Endothelial cell of umbilical vein (primary cell): ENCODE data around the gene STAG1. TPM values are rescaled to one million over a fixed set of nuclear protein-coding genes. Genes with fewer than 3 reads are reported as not detected.

ENCODE experiments used
- BruUV-seq: library from RNA; stranded (reverse); fragments of 400-500 nt; replicated peaks from 2 replicates; lab custom pipeline; 2021; lab: Mats Ljungman, UMichigan
- CTCF ChIA-PET: fragments of 300-600, 350-600 bp; sonication (Branson Sonifier 250); formaldehyde crosslinking; loops from one replicate; lab custom pipeline; 2021; ENCODE audit warnings: antibody characterized with exemption, inconsistent platforms; lab: Charles Lee
- POLR2A ChIA-PET: fragments of 300-600, 350-600 bp; sonication (Branson Sonifier 250); formaldehyde crosslinking; loops from one replicate; lab custom pipeline; 2021; ENCODE audit warnings: antibody characterized with exemption, inconsistent platforms; lab: Charles Lee
- DNase-seq: peaks from one replicate; pipeline ENCODE4 v3.0.0-alpha.2; 2011; ENCODE audit warnings: low read depth, low spot score
- FAIRE-seq: peaks from 2 replicates; lab custom pipeline; 2011; peaks lifted over from hg19 to GRCh38; lab: Jason Lieb, UNC
- H2AFZ ChIP-seq: 2 replicates; pipeline ENCODE4 v1.6.0; 2012; ENCODE audit warnings: low read depth, low read length, control low read depth, inconsistent platforms
- H3K27ac ChIP-seq: 2 replicates; pipeline ENCODE4 v1.5.1; 2011; ENCODE audit warnings: low read depth, mild to moderate bottlenecking, control low read depth, low read length, moderate library complexity; ENCODE audit not compliant: insufficient read depth
- H3K27me3 ChIP-seq, 2 experiments: 2 replicates each; pipeline versions ENCODE4 v1.6.0 to v1.6.1; 2011; ENCODE audit warnings: low read length in 2 of 2, mixed read lengths in 1 of 2; ENCODE audit not compliant: control insufficient read depth in 2 of 2, insufficient read depth in 2 of 2
- H3K36me3 ChIP-seq, 2 experiments: 2 replicates in 1 of 2; 3 replicates in 1 of 2; pipeline ENCODE4 v1.5.1; 2011; ENCODE audit warnings: low read length in 2 of 2, mild to moderate bottlenecking in 1 of 2, moderate library complexity in 1 of 2; ENCODE audit not compliant: control insufficient read depth in 2 of 2, insufficient read depth in 2 of 2; ENCODE audit errors: extremely low read depth in 1 of 2
- H3K4me1 ChIP-seq: 3 replicates; pipeline ENCODE4 v1.5.1; 2011; ENCODE audit warnings: mild to moderate bottlenecking, low read length; ENCODE audit not compliant: control insufficient read depth, insufficient read depth; ENCODE audit errors: extremely low read depth
- H3K4me2 ChIP-seq: 2 replicates; pipeline ENCODE4 v1.6.1; 2011; ENCODE audit warnings: low read length, control low read depth, mixed read lengths; ENCODE audit not compliant: insufficient read depth
- H3K4me3 ChIP-seq, 3 experiments: fragments of 200-600 bp in 1 of 3; sonication (generic), shearing (Covaris generic) in 1 of 3; replicated peaks in 1 of 3; 2 replicates each; pipeline ENCODE4 v1.5.1; 2011 to 2016; ENCODE audit warnings: control low read depth in 3 of 3, low read length in 3 of 3, mild to moderate bottlenecking in 2 of 3, inconsistent platforms in 1 of 3, low read depth in 1 of 3, moderate library complexity in 1 of 3; ENCODE audit not compliant: insufficient read depth in 1 of 3
- H3K79me2 ChIP-seq: 2 replicates; pipeline ENCODE4 v1.6.0; 2012; ENCODE audit warnings: low read length, inconsistent platforms; ENCODE audit not compliant: control insufficient read depth, insufficient read depth
- H3K9ac ChIP-seq: replicated peaks from 2 replicates; pipeline ENCODE3; 2011; ENCODE audit warnings: low read length, control low read depth; ENCODE audit not compliant: insufficient read depth; ENCODE audit errors: extremely low read depth
- H3K9me1 ChIP-seq: replicated peaks from 3 replicates; pipeline ENCODE4 v1.6.0; 2011; ENCODE audit warnings: mild to moderate bottlenecking, low read length; ENCODE audit not compliant: control insufficient read depth, insufficient read depth; ENCODE audit errors: extremely low read depth
- H3K9me3 ChIP-seq: replicated peaks from 2 replicates; pipeline ENCODE4 v1.5.1; 2012; ENCODE audit warnings: low read length, inconsistent platforms; ENCODE audit not compliant: control insufficient read depth, insufficient read depth
- H4K20me1 ChIP-seq: replicated peaks from 2 replicates; pipeline ENCODE3; 2011; ENCODE audit warnings: mild to moderate bottlenecking, low read length; ENCODE audit not compliant: control insufficient read depth, insufficient read depth; ENCODE audit errors: extremely low read depth
- EZH2 ChIP-seq: IDR thresholded peaks from 2 replicates; pipeline ENCODE4 v1.6.1; 2012; ENCODE audit warnings: borderline replicate concordance, low read depth, mild to moderate bottlenecking, moderate library complexity, low read length, inconsistent platforms; ENCODE audit not compliant: severe bottlenecking
- FOS ChIP-seq: IDR thresholded peaks from 2 replicates; pipeline ENCODE4 v1.6.1; 2011; ENCODE audit warnings: mild to moderate bottlenecking, low read length, moderate library complexity, borderline replicate concordance; ENCODE audit not compliant: insufficient read depth
- GATA2 ChIP-seq: IDR thresholded peaks from 2 replicates; pipeline ENCODE4 v1.7.0; 2011; ENCODE audit warnings: low read depth, mild to moderate bottlenecking, moderate library complexity, mixed read lengths, low read length; ENCODE audit not compliant: insufficient read length, insufficient read depth
- JUN ChIP-seq: IDR thresholded peaks from 2 replicates; pipeline ENCODE4 v1.6.1; 2011; ENCODE audit warnings: borderline replicate concordance, low read depth; ENCODE audit not compliant: insufficient read length, insufficient read depth
- MYC ChIP-seq: IDR thresholded peaks from one replicate; pipeline ENCODE4 v1.6.1; 2011; ENCODE audit warnings: mild to moderate bottlenecking, low read depth, low read length
- POLR2AphosphoS5 ChIP-seq: IDR thresholded peaks from 2 replicates; pipeline ENCODE4 v1.6.1; 2012; ENCODE audit warnings: low read depth, mild to moderate bottlenecking, control low read depth, low read length, moderate library complexity; ENCODE audit not compliant: insufficient read depth
- dilution Hi-C: fragments of 300-500 bp; cut with MboI; formaldehyde crosslinking; loops from one replicate; pipeline ENCODE4 v1.15.0; 2019; ENCODE audit warnings: low sequenced_read_pairs; ENCODE audit not compliant: extremely low pct_ligation_motif_present
- intact Hi-C: fragments of 100-400 bp; cut with micrococcal nuclease; formaldehyde crosslinking; loops from one replicate; pipeline ENCODE4 v1.10.0; 2022
- polyA plus RNA-seq, 4 experiments: library from polyadenylated mRNA; depleted of rRNA in 3 of 4; stranded (reverse) in 3 of 4; unstranded in 1 of 4; fragments of >200 nt; gene quantifications; 2 replicates each; pipeline versions ENCODE4 v1.2.1 to v1.2.3, GENCODE V29; 2011 to 2012; ENCODE audit warnings: missing spikeins in 1 of 4
- total RNA-seq: library from RNA; stranded (reverse); gene quantifications from 2 replicates; pipeline ENCODE4 v1.2.3, GENCODE V29; 2021
- TF ChIP-seq, protein P1 (sequence below): IDR thresholded peaks from 2 replicates; pipeline ENCODE4 v1.6.1; 2011; ENCODE audit not compliant: insufficient read depth, insufficient read length

The STAG1 gene
- total and polyA plus RNA-seq, 2 donors (not counting 3 experiments of a cell fraction or from before 2014, with no cell fraction given) = 7.4 to 42.1 TPM

- Histone ChIP-seq H3K9ac (no peak overlapping the region), H3K4me2 (no peak overlapping the region), H3K79me2 (peaks cover 22% of the 10 kb centered on the region), H3K9me1 (no peaks in the 10 kb centered on the region), H3K4me1 (no peaks in the 10 kb centered on the region), H3K27me3 (no peaks in the 10 kb centered on the region), H3K4me3 (no peak overlapping the region), H3K9me3 (no peaks in the 10 kb centered on the region), H3K27ac (no peak overlapping the region), H2AFZ (no peak overlapping the region), H3K36me3 (no peaks in the 10 kb centered on the region), H4K20me1 (no peaks in the 10 kb centered on the region)
- no peak for TF ChIP-seq MYC
- no peak for TF ChIP-seq POLR2AphosphoS5
- no peak for TF ChIP-seq FOS
- no peak for TF ChIP-seq EZH2
- TF ChIP-seq, protein P1, sequence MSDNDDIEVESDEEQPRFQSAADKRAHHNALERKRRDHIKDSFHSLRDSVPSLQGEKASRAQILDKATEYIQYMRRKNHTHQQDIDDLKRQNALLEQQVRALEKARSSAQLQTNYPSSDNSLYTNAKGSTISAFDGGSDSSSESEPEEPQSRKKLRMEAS = no peak
- no peak for TF ChIP-seq JUN
- no TSS peak for BruUV-seq
- ChIA-PET POLR2A (no interaction called here), CTCF (interaction anchor here (1.3 kb wide), 1 partner anchor 14 kb away, joined by 4 read pairs; no protein-coding TSS in a partner anchor)
- FAIRE-seq (no peak), DNase-seq (no peak)
- dilution Hi-C loops = no loop called here
- intact Hi-C loops = no loop called here
These were observed 219.4 kb downstream of the STAG1 start for GRCh38 chr3:136532766-136533165.

GRCh38 chr3:136518102-136518501 is 234.1 kb downstream of the STAG1 start:
- ChIA-PET POLR2A (no interaction called here), CTCF (interaction anchor here (1.0 kb wide), 1 partner anchor 496 kb away, joined by 4 read pairs; no protein-coding TSS in a partner anchor)
- no TSS peak for BruUV-seq
- Histone ChIP-seq H3K27me3 (no peaks in the 10 kb centered on the region), H3K4me3 (no peak overlapping the region), H3K4me2 (no peak overlapping the region), H3K9me1 (no peaks in the 10 kb centered on the region), H3K9ac (no peak overlapping the region), H4K20me1 (no peaks in the 10 kb centered on the region), H2AFZ (no peak overlapping the region), H3K79me2 (no peaks in the 10 kb centered on the region), H3K27ac (no peak overlapping the region), H3K4me1 (peaks cover 2% of the 10 kb centered on the region), H3K9me3 (no peaks in the 10 kb centered on the region), H3K36me3 (peaks cover 0 to 5% of the 10 kb centered on the region in 2 experiments)
- DNase-seq (no peak), FAIRE-seq (no peak)
- no peak for TF ChIP-seq GATA2
- no peak for TF ChIP-seq JUN
- no peak for TF ChIP-seq EZH2
- no peak for TF ChIP-seq MYC
- dilution Hi-C loops = no loop called here
- intact Hi-C loops = no loop called here
